Hindlimb muscle (tissue), 1 donor: ENCODE results near the gene MTMR11. TPM values are rescaled to one million over a fixed set of nuclear protein-coding genes. Genes with fewer than 3 reads are reported as not detected.
A peak's percentile ranks its signal among the peaks of the same experiment; 100 is the strongest.

Experiments used
- DNase-seq: peaks from one replicate; pipeline ENCODE4 v3.0.0-alpha.2; 2013
- polyA plus RNA-seq: library from polyadenylated mRNA; unstranded; fragments of 120-200 nt; gene quantifications from one replicate; pipeline ENCODE4 v1.2.1, GENCODE V29; 2013; ENCODE audit not compliant: insufficient read length

The MTMR11 gene
- polyA plus RNA-seq, 1 donor: 10.0 TPM

GRCh38 chr1:149936992-149937705 lies 470 bp upstream of the MTMR11 start:
- DNase-seq: peak; percentile 38

DNA sequence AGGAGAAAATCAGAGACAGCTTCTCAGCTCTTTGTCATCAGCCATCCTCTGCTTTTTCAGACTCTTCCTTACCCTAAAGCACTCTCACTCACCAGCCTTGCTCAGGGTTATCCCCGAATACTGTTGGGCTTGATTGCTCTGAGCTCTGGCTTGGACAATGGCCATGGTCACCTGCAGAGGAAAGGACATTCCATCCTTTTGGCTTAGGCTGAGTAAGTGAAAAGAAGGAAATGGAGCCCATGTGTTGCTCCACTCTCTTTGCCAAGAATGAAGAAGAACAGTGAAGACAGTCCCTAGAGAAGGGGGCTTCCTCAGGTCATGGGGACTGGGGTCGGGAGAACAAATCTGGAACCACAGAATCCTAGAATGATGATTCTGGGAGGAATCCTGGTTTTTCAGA lies 2.3 kb downstream of the MTMR11 start:
- peak; percentile 29 for DNase-seq

DNA sequence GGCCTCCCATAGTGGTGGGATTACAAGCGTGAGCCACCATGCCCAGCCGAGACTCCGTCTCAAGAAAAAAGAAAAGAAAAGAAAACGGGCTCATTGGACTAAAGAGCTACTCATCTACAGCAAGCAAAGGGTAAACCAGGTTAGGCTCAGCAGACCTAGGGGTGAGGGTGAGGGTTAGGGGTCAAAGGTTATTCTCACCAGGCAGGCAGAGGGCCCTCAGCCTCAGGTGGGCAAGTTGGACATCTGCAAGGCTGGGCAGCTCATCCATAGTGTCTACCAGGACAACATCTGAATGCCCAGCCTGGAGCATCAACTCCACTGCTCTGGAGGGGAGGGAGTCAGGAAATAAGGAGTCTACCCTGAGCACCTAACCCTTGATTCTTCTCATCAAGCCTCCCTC lies 3.5 kb downstream of the MTMR11 start:
- DNase-seq: no peak

DNA sequence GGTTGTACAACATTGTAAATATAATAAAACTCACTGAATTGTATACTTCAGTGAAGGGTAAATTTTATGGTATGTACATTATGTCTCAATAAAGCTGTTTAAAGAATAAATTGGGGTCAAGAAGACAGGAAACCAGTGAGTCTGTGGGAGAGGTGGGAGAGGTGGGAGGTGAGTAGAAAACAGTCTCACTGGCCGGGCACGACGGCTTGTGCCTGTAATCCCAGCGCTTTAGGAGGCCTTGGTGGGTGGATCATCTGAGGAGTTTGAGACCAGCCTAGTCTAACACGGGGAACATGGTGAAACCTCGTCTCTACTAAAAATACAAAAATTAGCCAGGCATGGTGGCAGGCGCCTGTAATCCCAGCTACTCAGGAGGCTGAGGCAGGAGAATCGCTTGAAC lies 4.2 kb downstream of the MTMR11 start:
- DNase-seq: no peak

DNA sequence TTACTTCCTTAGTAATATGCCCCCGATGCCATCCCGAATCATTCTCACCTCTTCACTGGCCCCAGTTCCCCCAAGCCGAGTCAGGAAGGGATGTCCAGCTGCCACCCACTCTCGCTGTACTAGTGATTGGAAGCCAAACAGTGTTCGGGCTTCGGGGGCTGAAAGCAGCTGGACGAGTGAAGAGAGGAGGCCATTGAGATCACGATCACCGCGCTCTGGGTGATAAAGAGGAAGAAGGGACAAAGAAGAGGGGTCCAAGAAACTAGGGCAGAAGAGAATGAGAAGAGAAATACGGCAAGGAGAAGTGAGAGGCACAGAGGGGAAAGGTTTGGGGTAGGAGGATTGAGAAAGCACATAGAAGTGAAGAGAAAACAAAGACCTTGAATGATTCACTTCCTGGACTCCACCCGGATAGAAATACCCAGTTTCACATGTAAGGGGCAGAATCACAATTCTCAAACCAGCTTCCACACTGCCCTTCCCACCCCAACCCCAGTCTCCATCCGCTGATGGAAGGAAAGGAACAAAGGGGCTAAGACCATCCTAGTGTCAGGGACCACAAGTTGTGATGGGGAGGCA lies 5.4 kb downstream of the MTMR11 start:
- no peak for DNase-seq

GRCh38 chr1:149929856-149930255 lies 6.8 kb downstream of the MTMR11 start:
- no peak for DNase-seq

GRCh38 chr1:149928401-149928724 lies 8.3 kb downstream of the MTMR11 start:
- no peak for DNase-seq

GRCh38 chr1:149927563-149928400 lies 8.9 kb downstream of the MTMR11 start, which contains the start of gene SF3B4:
TSS of gene SF3B4 (minus strand) at chr1:149927803. CDS start at chr1:149927759, 44 bp downstream.
- peak; percentile 96 for DNase-seq

GRCh38 chr1:149927056-149927562 lies 9.6 kb downstream of the MTMR11 start:
- no peak for DNase-seq

DNA sequence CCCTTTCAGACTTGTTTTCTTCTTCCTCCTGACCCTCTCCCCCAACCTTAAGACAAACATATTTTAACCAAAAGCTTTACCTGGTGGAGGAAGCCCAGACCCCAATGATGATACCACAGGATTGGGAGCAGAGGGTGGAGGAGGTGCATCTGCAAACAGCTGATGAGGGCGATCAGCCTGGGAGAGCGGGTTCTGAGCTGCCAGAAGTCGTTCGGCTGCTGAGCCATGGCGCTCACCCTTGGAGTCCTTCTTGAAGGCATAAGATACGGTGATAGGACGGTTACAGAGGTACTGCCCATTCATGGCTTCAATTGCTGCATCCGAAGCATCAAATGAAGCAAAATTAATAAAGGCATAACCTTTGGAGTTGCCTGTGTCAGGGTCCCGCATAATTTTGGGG lies 10.4 kb downstream of the MTMR11 start:
- DNase-seq: no peak

GRCh38 chr1:149925751-149926150 lies 10.9 kb downstream of the MTMR11 start:
- no peak for DNase-seq

DNA sequence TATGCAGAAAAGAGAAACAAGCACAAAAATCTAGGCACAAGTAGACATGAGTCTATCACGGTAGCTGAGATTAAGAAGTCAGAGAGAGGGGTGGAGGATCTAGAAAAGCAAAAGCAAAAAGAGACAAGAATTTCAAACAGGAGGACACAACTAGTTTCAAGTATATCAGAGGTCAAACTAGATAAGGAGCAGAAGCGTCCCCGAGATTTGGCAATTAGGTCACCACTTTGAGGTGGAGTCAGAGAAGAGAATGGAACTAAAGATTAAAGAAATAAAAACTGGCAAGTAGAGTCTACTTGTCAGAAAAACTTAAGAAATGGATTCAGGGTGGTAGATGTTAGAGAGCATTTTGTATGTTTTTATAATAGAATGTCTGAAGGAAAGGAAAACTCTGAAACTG lies 11.3 kb downstream of the MTMR11 start:
- no peak for DNase-seq

DNA sequence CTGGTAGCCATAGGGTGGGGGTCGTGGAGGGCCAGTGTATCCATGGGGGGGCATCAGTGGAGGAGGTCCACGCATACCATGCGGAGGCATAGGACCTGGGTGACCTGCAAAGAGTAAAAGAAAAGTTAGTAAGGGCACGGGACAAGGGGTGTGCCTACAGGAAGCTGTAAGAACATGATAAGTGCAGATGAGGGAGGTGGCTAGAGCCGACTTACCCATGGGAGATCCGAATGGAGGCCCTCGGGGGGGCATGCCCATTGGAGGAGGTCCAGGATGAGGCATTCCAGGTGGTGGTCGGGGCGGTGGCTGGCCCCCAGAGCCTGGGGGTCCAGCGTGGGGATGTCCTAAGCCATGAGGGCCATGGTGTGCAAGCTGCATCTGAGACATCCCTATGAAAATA lies 13.1 kb downstream of the MTMR11 start:
- DNase-seq: no peak

DNA sequence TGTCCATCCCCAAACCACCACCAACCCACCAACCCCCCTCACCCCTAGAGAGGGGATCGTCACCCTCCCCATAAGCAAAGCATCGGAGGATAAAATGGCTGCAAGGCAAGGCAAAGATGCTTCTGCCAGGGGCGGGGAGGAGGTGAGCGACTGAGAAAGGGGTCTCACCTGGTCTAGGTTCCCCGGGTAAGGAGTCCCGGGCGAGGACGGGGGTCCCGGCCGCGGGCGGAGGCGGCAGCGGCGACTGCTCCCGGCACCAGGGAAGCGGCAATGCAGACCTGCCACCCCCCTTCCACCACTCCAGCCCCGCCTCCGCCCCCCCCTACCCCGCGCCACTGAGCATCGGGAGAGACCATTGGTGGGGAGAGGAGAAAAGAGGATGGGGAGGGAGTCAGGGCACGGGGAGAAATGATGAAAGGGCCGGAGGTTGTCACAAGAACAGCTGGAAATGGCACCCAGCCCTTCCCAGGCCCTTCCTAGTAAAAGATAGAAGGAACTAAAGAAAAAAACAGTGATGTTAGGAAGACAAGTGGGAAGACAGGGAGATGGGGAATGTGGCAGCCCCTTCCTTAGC lies 19.0 kb downstream of the MTMR11 start, which contains the start of gene SV2A:
TSS of gene SV2A (minus strand) at position 274 of the 574 bp plus-strand sequence. CDS start 4,004 bp downstream, outside the sequence.
- peak; percentile 57 for DNase-seq

DNA sequence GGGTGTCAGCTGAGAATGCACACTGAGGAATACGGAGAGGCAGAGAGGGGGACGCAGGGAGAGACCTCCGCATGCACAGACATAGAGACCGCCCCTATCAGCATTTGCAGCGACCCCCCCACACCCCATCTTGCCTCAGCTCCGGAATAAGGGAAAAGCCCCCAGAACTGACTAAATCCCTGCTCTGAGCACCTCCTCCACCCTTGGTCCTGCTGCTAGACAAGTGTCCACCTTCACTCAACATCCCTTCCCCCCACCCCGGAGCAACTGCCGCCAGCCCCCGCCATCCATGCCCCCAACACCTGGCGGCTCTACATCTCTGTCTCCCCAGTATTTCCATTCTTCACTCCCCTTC lies 19.8 kb downstream of the MTMR11 start:
- no peak for DNase-seq

GRCh38 chr1:149916193-149916897 lies 20.3 kb downstream of the MTMR11 start:
- DNase-seq: no peak

DNA sequence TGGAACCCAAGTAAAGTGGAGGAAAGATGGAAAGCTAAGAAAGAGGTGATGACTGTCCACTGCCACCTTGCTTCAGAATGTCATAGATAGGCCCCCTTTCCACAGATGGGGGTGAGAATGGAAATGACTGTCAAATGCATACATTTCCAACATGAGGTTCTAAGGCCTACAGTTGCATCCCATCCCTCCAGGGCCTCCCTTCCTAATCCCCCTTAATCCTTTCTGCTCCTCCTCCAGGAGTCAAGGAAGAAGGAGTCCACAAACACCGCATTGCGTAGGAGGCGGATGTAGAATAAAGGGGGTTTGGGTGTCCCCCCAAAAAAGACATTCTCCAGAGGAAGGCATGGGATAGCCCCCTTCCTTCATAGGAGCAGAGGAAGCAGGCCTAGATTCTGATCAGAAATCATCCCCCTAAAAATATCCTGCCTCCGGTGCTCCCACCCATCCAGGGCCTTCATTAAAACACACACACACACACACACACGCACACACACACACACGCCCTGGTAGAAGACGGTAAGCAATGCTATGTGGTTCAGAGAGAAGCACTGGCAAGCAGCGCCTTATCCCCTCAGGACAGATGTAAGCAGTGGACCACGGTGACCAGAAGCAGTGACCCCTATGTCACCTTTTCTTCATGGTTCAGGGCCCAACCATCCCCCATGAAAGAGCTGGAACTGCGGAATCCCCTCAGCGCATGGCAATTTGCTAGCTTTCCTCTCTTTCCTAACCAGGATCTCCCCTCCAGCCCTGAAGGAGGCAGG lies 21.1 kb downstream of the MTMR11 start:
- no peak for DNase-seq

DNA sequence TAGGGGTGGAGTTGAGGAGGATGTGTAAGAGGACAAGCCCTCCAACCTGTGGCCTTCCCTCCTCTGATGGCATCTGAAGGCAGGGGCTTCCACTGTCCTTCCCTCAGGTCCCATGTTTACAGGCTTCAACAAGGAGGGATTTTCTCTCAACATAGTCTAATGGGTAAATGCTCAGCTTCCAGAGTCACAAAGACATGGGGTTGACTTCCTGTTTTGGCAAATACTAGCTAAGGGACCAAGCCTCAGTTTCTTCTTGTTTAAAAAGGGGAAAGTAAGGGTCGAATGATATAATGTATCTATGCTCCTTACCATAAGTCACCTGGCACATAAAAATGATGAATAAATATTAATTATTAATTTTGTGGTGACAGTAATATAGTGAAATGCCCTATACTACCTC lies 22.1 kb downstream of the MTMR11 start:
- DNase-seq: no peak

DNA sequence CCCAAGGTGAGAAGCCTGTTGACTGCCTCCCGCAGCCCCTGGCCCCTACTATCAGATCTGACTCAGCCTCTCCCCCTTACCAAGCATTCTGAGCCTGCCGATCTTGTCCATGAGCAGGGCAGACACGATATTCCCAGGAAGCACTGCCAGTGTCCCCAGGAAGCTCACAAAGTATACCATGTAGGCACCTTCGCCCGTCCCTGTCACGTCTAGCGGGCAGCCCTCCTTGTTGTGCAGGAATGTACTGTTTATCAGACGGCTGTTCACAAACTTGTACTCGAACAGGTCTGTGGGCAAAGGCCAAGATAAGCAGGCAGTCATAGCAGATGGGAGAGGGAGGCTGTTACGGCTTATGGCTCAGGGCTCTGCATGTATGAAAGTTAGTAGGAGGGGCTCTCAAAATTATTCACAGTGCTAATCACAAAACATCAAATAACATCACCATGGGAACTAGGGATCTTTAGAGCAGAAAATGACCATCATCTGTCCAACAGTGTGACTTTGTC lies 30.1 kb downstream of the MTMR11 start:
- no peak for DNase-seq

DNA sequence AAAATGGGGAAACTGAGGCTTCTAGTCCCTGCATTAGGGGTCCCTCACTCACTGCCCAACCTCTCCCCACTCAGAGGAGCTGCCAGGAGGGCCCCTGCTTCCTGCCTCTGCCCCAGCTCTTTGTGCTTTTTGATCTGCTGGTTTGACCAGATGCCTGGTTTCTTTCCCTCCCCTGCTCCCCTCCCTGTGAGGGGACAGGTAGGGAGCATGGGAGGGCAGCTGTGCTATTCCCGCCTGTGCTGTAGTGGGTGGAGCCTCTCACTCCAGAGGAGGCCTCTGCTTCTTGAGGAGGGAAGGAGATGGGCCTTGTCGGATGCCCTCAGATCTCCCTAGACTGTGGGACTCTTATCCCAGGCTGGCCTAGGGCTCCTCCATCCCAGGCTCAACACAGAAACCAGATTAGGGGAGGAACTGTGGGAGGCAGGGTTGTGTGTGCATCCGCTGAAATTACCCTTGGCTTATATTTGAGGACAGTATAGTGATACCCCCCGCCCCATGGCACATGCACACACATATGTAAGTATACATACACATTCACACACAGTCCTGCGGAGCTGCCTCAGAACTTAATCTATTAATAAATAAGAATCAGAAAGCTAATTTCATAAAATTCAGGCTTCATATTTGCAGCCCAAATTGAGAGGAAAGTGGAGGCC lies 32.7 kb downstream of the MTMR11 start:
- DNase-seq: no peak
